ENCODE data around the gene BANF2.

Gene BANF2

GRCh38 chr20:17679941-17680835 lies 19.6 kb upstream of the BANF2 start:
- Histone ChIP-seq H3K27me3 (ENCODE audit: insufficient read depth, insufficient read length) (no peaks in the 10 kb centered on the region), H3K36me3 (ENCODE audit: insufficient read depth, insufficient read length, low read length) (peaks cover 52% of the 10 kb centered on the region), H3K4me1 (ENCODE audit: insufficient read depth, insufficient read length) (peaks cover 12% of the 10 kb centered on the region), H3K9ac (ENCODE audit: insufficient read length, low read depth) (peak overlapping the region; percentile 88), H3K9me3 (ENCODE audit: insufficient read depth, low read length) (no peaks in the 10 kb centered on the region), H3K4me3 (ENCODE audit: insufficient read length, low read depth) (peak overlapping the region; percentile 75)
- no peak for DNase-seq (ENCODE audit: low read depth, low spot score)
- TF ChIP-seq ZNF274 (IDR thresholded peaks at IDR 0.05; ENCODE audit: low read depth, low read length) (no peak), YY1 (IDR thresholded peaks at IDR 0.05; ENCODE audit: insufficient read depth, insufficient read length) (no peak), SUZ12 (IDR thresholded peaks at IDR 0.05; ENCODE audit: extremely low read depth, insufficient read depth, insufficient read length) (no peak)

- Histone ChIP-seq H3K27me3 (ENCODE audit: insufficient read depth, insufficient read length) (no peaks in the 10 kb centered on the region), H3K36me3 (ENCODE audit: insufficient read depth, insufficient read length, low read length) (peaks cover 43% of the 10 kb centered on the region), H3K9ac (ENCODE audit: insufficient read length, low read depth) (peak overlapping the region; percentile 88), H3K4me3 (ENCODE audit: insufficient read length, low read depth) (peak overlapping the region; percentile 75), H3K9me3 (ENCODE audit: insufficient read depth, low read length) (no peaks in the 10 kb centered on the region), H3K4me1 (ENCODE audit: insufficient read depth, insufficient read length) (peaks cover 12% of the 10 kb centered on the region)
- DNase-seq (ENCODE audit: low read depth, low spot score), result no peak
- no peak for TF ChIP-seq ZNF274 (IDR thresholded peaks at IDR 0.05; ENCODE audit: low read depth, low read length)
- TF ChIP-seq YY1 (IDR thresholded peaks at IDR 0.05; ENCODE audit: insufficient read depth, insufficient read length), result no peak
- no peak for TF ChIP-seq SUZ12 (IDR thresholded peaks at IDR 0.05; ENCODE audit: extremely low read depth, insufficient read depth, insufficient read length)
Observed at GRCh38 chr20:17680836-17681725, 18.7 kb upstream of the BANF2 start.

GRCh38 chr20:17681726-17682102 lies 18.1 kb upstream of the BANF2 start:
- peak overlapping the region; percentile 82 for H3K9ac ChIP-seq (ENCODE audit: insufficient read length, low read depth)
- H3K36me3 ChIP-seq (ENCODE audit: insufficient read depth, insufficient read length, low read length), result peaks cover 37% of the 10 kb centered on the region
- DNase-seq (ENCODE audit: low read depth, low spot score), result no peak
- TF ChIP-seq SUZ12 (IDR thresholded peaks at IDR 0.05; ENCODE audit: extremely low read depth, insufficient read depth, insufficient read length) (no peak), ZNF274 (IDR thresholded peaks at IDR 0.05; ENCODE audit: low read depth, low read length) (no peak), YY1 (IDR thresholded peaks at IDR 0.05; ENCODE audit: insufficient read depth, insufficient read length) (no peak)
- H3K9me3 ChIP-seq (ENCODE audit: insufficient read depth, low read length), result no peaks in the 10 kb centered on the region
- H3K4me1 ChIP-seq (ENCODE audit: insufficient read depth, insufficient read length), result peaks cover 9% of the 10 kb centered on the region
- H3K4me3 ChIP-seq (ENCODE audit: insufficient read length, low read depth), result peak overlapping the region; percentile 75
- H3K27me3 ChIP-seq (ENCODE audit: insufficient read depth, insufficient read length), result no peaks in the 10 kb centered on the region

GRCh38 chr20:17682103-17682888 lies 17.5 kb upstream of the BANF2 start, which contains the start of gene RRBP1:
Gene RRBP1, minus strand, starts transcription at chr20:17682242. Its CDS starts 21,735 bp downstream, at chr20:17660507.
- Histone ChIP-seq H3K27me3 (ENCODE audit: insufficient read depth, insufficient read length) (no peaks in the 10 kb centered on the region), H3K4me1 (ENCODE audit: insufficient read depth, insufficient read length) (peaks cover 9% of the 10 kb centered on the region), H3K4me3 (ENCODE audit: insufficient read length, low read depth) (peak within 1 kb of the TSS; percentile 75), H3K36me3 (ENCODE audit: insufficient read depth, insufficient read length, low read length) (peaks cover 32% of the 10 kb centered on the region), H3K9ac (ENCODE audit: insufficient read length, low read depth) (peak within 1 kb of the TSS; percentile 88), H3K9me3 (ENCODE audit: insufficient read depth, low read length) (no peaks in the 10 kb centered on the region)
- TF ChIP-seq ZNF274 (IDR thresholded peaks at IDR 0.05; ENCODE audit: low read depth, low read length), result no peak
- TF ChIP-seq YY1 (IDR thresholded peaks at IDR 0.05; ENCODE audit: insufficient read depth, insufficient read length), result peak; percentile 40
- DNase-seq (ENCODE audit: low read depth, low spot score), result peak; percentile 93

GRCh38 chr20:17682889-17683198 lies 16.9 kb upstream of the BANF2 start:
- DNase-seq (ENCODE audit: low read depth, low spot score), result no peak
- H3K9ac ChIP-seq (ENCODE audit: insufficient read length, low read depth), result peak overlapping the region; percentile 72
- no peaks in the 10 kb centered on the region for H3K9me3 ChIP-seq (ENCODE audit: insufficient read depth, low read length)
- TF ChIP-seq ZNF274 (IDR thresholded peaks at IDR 0.05; ENCODE audit: low read depth, low read length), result no peak
- TF ChIP-seq YY1 (IDR thresholded peaks at IDR 0.05; ENCODE audit: insufficient read depth, insufficient read length), result no peak
- no peak for TF ChIP-seq SUZ12 (IDR thresholded peaks at IDR 0.05; ENCODE audit: extremely low read depth, insufficient read depth, insufficient read length)
- peaks cover 27% of the 10 kb centered on the region for H3K36me3 ChIP-seq (ENCODE audit: insufficient read depth, insufficient read length, low read length)
- H3K27me3 ChIP-seq (ENCODE audit: insufficient read depth, insufficient read length), result no peaks in the 10 kb centered on the region
- H3K4me3 ChIP-seq (ENCODE audit: insufficient read length, low read depth), result peak overlapping the region; percentile 49
- H3K4me1 ChIP-seq (ENCODE audit: insufficient read depth, insufficient read length), result peaks cover 9% of the 10 kb centered on the region

GRCh38 chr20:17683218-17684076 lies 16.3 kb upstream of the BANF2 start:
- H3K9me3 ChIP-seq (ENCODE audit: insufficient read depth, low read length), result no peaks in the 10 kb centered on the region
- TF ChIP-seq SUZ12 (IDR thresholded peaks at IDR 0.05; ENCODE audit: extremely low read depth, insufficient read depth, insufficient read length), result no peak
- no peak for TF ChIP-seq YY1 (IDR thresholded peaks at IDR 0.05; ENCODE audit: insufficient read depth, insufficient read length)
- no peak for TF ChIP-seq ZNF274 (IDR thresholded peaks at IDR 0.05; ENCODE audit: low read depth, low read length)
- no peaks in the 10 kb centered on the region for H3K27me3 ChIP-seq (ENCODE audit: insufficient read depth, insufficient read length)
- H3K4me1 ChIP-seq (ENCODE audit: insufficient read depth, insufficient read length), result peaks cover 9% of the 10 kb centered on the region
- H3K9ac ChIP-seq (ENCODE audit: insufficient read length, low read depth), result no peak overlapping the region
- DNase-seq (ENCODE audit: low read depth, low spot score), result no peak
- no peak overlapping the region for H3K4me3 ChIP-seq (ENCODE audit: insufficient read length, low read depth)
- H3K36me3 ChIP-seq (ENCODE audit: insufficient read depth, insufficient read length, low read length), result peaks cover 21% of the 10 kb centered on the region
